ENCODE measurements around the gene ZNF543. TPM values are rescaled to one million over a fixed set of nuclear protein-coding genes. Genes with fewer than 3 reads are reported as not detected.

The ZNF543 gene
- total RNA-seq, 1 experiment from 2014 or later, result 9.5 TPM

- Histone ChIP-seq H3K36me3 (ENCODE audit: low read depth) (peaks cover 28% of the 10 kb centered on the region), H3K4me3 (peak overlapping the region; percentile 95), H3K27ac (no peak overlapping the region), H2AFZ (peak overlapping the region; percentile 96), H3K4me1 (replicated peaks; ENCODE audit: insufficient read depth) (peaks cover 10% of the 10 kb centered on the region), H3K27me3 (ENCODE audit: insufficient read depth, low read depth) (no peaks in the 10 kb centered on the region), H3K79me2 (ENCODE audit: low read depth) (peaks cover 32% of the 10 kb centered on the region), H3F3A (ENCODE audit: insufficient read depth, low read depth) (no peaks in the 10 kb centered on the region), H3K4me2 (peak overlapping the region; percentile 93), H3K9me3 (ENCODE audit: insufficient read depth, low read depth) (0 out of 2 replicates have a peak, but pooled peaks cover 8% of the 10 kb centered on the region), H4K20me1 (ENCODE audit: insufficient read depth) (peaks cover 5% of the 10 kb centered on the region; the same call in 1 of the 2 replicates), H3K9me2 (ENCODE audit: insufficient read depth) (no peaks in the 10 kb centered on the region)
- BruUV-seq (replicated peaks), result no TSS peak
- TF ChIP-seq CTCF (conservative IDR thresholded peaks at IDR 0.05), result no peak
- no peak for TF ChIP-seq EZH2 (IDR thresholded peaks at IDR 0.05; ENCODE audit: low read depth)
- DNase-seq, result no peak
- ChIA-PET POLR2A (ENCODE audit: unreplicated experiment) (no interaction called here), CTCF (no interaction called here)
- intact Hi-C loops (cut with micrococcal nuclease; ENCODE audit: unreplicated experiment), result loop anchor here (1.0 to 5.0 kb wide), 4 partner anchors 32 to 135 kb away; partner anchors contain the start of genes ZNF419, ZNF460, ZNF543 and ZNF805
Measured at GRCh38 chr19:57351867-57352266, 31.6 kb downstream of the ZNF543 start.

GRCh38 chr19:57355916-57356315, 35.6 kb downstream of the ZNF543 start:
- BruUV-seq (replicated peaks), result no TSS peak
- peaks cover 10% of the 10 kb centered on the region for H3K4me1 ChIP-seq (replicated peaks; ENCODE audit: insufficient read depth)
- H3K27me3 ChIP-seq (ENCODE audit: insufficient read depth, low read depth), result no peaks in the 10 kb centered on the region
- H3K79me2 ChIP-seq (ENCODE audit: low read depth), result peaks cover 32% of the 10 kb centered on the region
- H2AFZ ChIP-seq, result no peak overlapping the region
- peaks cover 47% of the 10 kb centered on the region for H3K36me3 ChIP-seq (ENCODE audit: low read depth)
- peaks cover 5% of the 10 kb centered on the region; the same call in 1 of the 2 replicates for H4K20me1 ChIP-seq (ENCODE audit: insufficient read depth)
- peaks cover 5% of the 10 kb centered on the region; the same call in 1 of the 2 replicates for H3K9me3 ChIP-seq (ENCODE audit: insufficient read depth, low read depth)
- H3K27ac ChIP-seq, result no peak overlapping the region
- CTCF ChIA-PET, result no interaction called here
- H3K4me2 ChIP-seq, result no peak overlapping the region
- POLR2A ChIA-PET (ENCODE audit: unreplicated experiment), result no interaction called here
- intact Hi-C loops (cut with micrococcal nuclease; ENCODE audit: unreplicated experiment), result no loop called here
- H3K9me2 ChIP-seq (ENCODE audit: insufficient read depth), result no peaks in the 10 kb centered on the region
- no peak for DNase-seq
- H3F3A ChIP-seq (ENCODE audit: insufficient read depth, low read depth), result peaks cover 3% of the 10 kb centered on the region
- H3K4me3 ChIP-seq, result no peak overlapping the region
- TF ChIP-seq CTCF (conservative IDR thresholded peaks at IDR 0.05) (no peak), EZH2 (IDR thresholded peaks at IDR 0.05; ENCODE audit: low read depth) (no peak)

- POLR2A ChIA-PET (ENCODE audit: unreplicated experiment), result no interaction called here
- peaks cover 9% of the 10 kb centered on the region for H3F3A ChIP-seq (ENCODE audit: insufficient read depth, low read depth)
- no peaks in the 10 kb centered on the region for H3K9me2 ChIP-seq (ENCODE audit: insufficient read depth)
- DNase-seq, result no peak
- peaks cover 47% of the 10 kb centered on the region for H3K36me3 ChIP-seq (ENCODE audit: low read depth)
- no TSS peak for BruUV-seq (replicated peaks)
- no peak overlapping the region for H3K27ac ChIP-seq
- no peak overlapping the region for H2AFZ ChIP-seq
- no peak overlapping the region for H3K4me2 ChIP-seq
- CTCF ChIA-PET, result no interaction called here
- no peak overlapping the region for H3K4me3 ChIP-seq
- H3K4me1 ChIP-seq (replicated peaks; ENCODE audit: insufficient read depth), result peaks cover 6% of the 10 kb centered on the region
- no peaks in the 10 kb centered on the region for H3K27me3 ChIP-seq (ENCODE audit: insufficient read depth, low read depth)
- TF ChIP-seq CTCF (conservative IDR thresholded peaks at IDR 0.05) (no peak), EZH2 (IDR thresholded peaks at IDR 0.05; ENCODE audit: low read depth) (no peak)
- peaks cover 5% of the 10 kb centered on the region; the same call in 1 of the 2 replicates for H4K20me1 ChIP-seq (ENCODE audit: insufficient read depth)
- intact Hi-C loops (cut with micrococcal nuclease; ENCODE audit: unreplicated experiment), result no loop called here
- H3K79me2 ChIP-seq (ENCODE audit: low read depth), result peaks cover 19% of the 10 kb centered on the region
- H3K9me3 ChIP-seq (ENCODE audit: insufficient read depth, low read depth), result peaks cover 8% of the 10 kb centered on the region
Measured at GRCh38 chr19:57357406-57357805, 37.1 kb downstream of the ZNF543 start.

Data from PC-9 (cell line).